Natural killer cell treated with Interleukin-12 subunit alpha and Interleukin-12 subunit beta and Interleukin-15 and Interleukin-18, amount 100 ng/mL, for 72 hours (primary cell): ENCODE measurements around the gene YARS1. TPM values are rescaled to one million over a fixed set of nuclear protein-coding genes. Genes with fewer than 3 reads are reported as not detected.
A peak's percentile ranks its signal among the peaks of the same experiment; 100 is the strongest.

ENCODE experiments used
- ATAC-seq, 2 donors: fragments of 150-1000 bp; cut with Tn5 transposase in 1 of 2; sonication (Bioruptor Pico), chemical (Tn5 transposase) in 1 of 2; 2 replicates each; pipeline ENCODE4 v1.10.0; 2021
- DNase-seq: peaks from one replicate; pipeline ENCODE4 v3.0.0; 2022; ENCODE audit warnings: low spot score
- H3K27ac Mint-ChIP-seq, 2 donors: 1 replicate in 1 of 2; 2 replicates in 1 of 2; pipeline ENCODE4 v1.8.0; 2022; ENCODE audit warnings: mixed read lengths in 2 of 2, mild to moderate bottlenecking in 1 of 2, moderate library complexity in 1 of 2
- H3K27me3 Mint-ChIP-seq, 2 donors: 1 replicate in 1 of 2; 2 replicates in 1 of 2; pipeline ENCODE4 v1.8.0; 2022; ENCODE audit warnings: mixed read lengths in 2 of 2
- H3K36me3 Mint-ChIP-seq: one replicate; pipeline ENCODE4 v1.8.0; 2022; ENCODE audit warnings: mixed read lengths
- H3K4me1 Mint-ChIP-seq, 2 donors: 1 replicate in 1 of 2; 2 replicates in 1 of 2; pipeline ENCODE4 v1.8.0; 2022; ENCODE audit warnings: low read depth in 2 of 2, mixed read lengths in 2 of 2, mild to moderate bottlenecking in 1 of 2
- H3K4me3 Mint-ChIP-seq: one replicate; pipeline ENCODE4 v1.8.0; 2022; ENCODE audit warnings: mixed read lengths
- H3K9me3 Mint-ChIP-seq: 2 replicates; pipeline ENCODE4 v1.8.0; 2022; ENCODE audit warnings: mixed read lengths
- total RNA-seq, 2 donors: library from RNA; stranded (reverse); gene quantifications; one replicate each; pipeline ENCODE4 v1.2.3, GENCODE V29; 2022

YARS1 gene
- total RNA-seq, 2 donors from 2014 or later: 228 to 274 TPM

- Mint-ChIP-seq H3K36me3 (peaks cover 24% of the 10 kb centered on the region), H3K9me3 (no peaks in the 10 kb centered on the region), H3K4me1 (peaks cover 0 to 10% of the 10 kb centered on the region in 2 donors), H3K27ac (peak overlapping the region in 1 of 2 donors; percentile 16), H3K4me3 (no peak overlapping the region), H3K27me3 (no peaks in the 10 kb centered on the region)
- ATAC-seq (peak in 1 of 2 donors; percentile 67), DNase-seq (no peak)
These were observed 36.4 kb downstream of the YARS1 start for GRCh38 chr1:32780628-32781234.

- no peaks in the 10 kb centered on the region for H3K27me3 Mint-ChIP-seq
- no peak for ATAC-seq
- no peaks in the 10 kb centered on the region for H3K9me3 Mint-ChIP-seq
- H3K27ac Mint-ChIP-seq: peak overlapping the region in 1 of 2 donors; percentile 16
- peaks cover 23% of the 10 kb centered on the region for H3K36me3 Mint-ChIP-seq
- H3K4me1 Mint-ChIP-seq: peaks cover 0 to 15% of the 10 kb centered on the region in 2 donors
- no peak for DNase-seq
- H3K4me3 Mint-ChIP-seq: no peak overlapping the region
These were observed 37.2 kb downstream of the YARS1 start for GRCh38 chr1:32780005-32780404.

GRCh38 chr1:32779242-32779641 is 37.9 kb downstream of the YARS1 start:
- H3K36me3 Mint-ChIP-seq: peaks cover 18% of the 10 kb centered on the region
- DNase-seq: no peak
- no peak for ATAC-seq
- H3K4me3 Mint-ChIP-seq: no peak overlapping the region
- H3K4me1 Mint-ChIP-seq: peaks cover 2 to 16% of the 10 kb centered on the region in 2 donors
- no peaks in the 10 kb centered on the region for H3K9me3 Mint-ChIP-seq
- no peaks in the 10 kb centered on the region for H3K27me3 Mint-ChIP-seq
- H3K27ac Mint-ChIP-seq: peak overlapping the region in 1 of 2 donors; percentile 16

- no peak overlapping the region for H3K4me3 Mint-ChIP-seq
- H3K9me3 Mint-ChIP-seq: no peaks in the 10 kb centered on the region
- peak overlapping the region in 1 of 2 donors; percentile 70 for H3K27ac Mint-ChIP-seq
- peaks cover 12% of the 10 kb centered on the region for H3K36me3 Mint-ChIP-seq
- DNase-seq (no peak), ATAC-seq (peak in 1 of 2 donors; percentile 4)
- peaks cover 6 to 24% of the 10 kb centered on the region in 2 donors for H3K4me1 Mint-ChIP-seq
- H3K27me3 Mint-ChIP-seq: no peaks in the 10 kb centered on the region
These were observed 41.4 kb downstream of the YARS1 start for GRCh38 chr1:32775640-32776337.

GRCh38 chr1:32774950-32775634 is 42.1 kb downstream of the YARS1 start:
- H3K27me3 Mint-ChIP-seq: no peaks in the 10 kb centered on the region
- no peak overlapping the region for H3K4me3 Mint-ChIP-seq
- ATAC-seq (peak in 1 of 2 donors; percentile 55), DNase-seq (peak; percentile 51)
- H3K36me3 Mint-ChIP-seq: peaks cover 9% of the 10 kb centered on the region
- H3K9me3 Mint-ChIP-seq: no peaks in the 10 kb centered on the region
- peak overlapping the region in 1 of 2 donors; percentile 70 for H3K27ac Mint-ChIP-seq
- peaks cover 6 to 27% of the 10 kb centered on the region in 2 donors for H3K4me1 Mint-ChIP-seq

- no peak overlapping the region for H3K4me3 Mint-ChIP-seq
- DNase-seq (no peak), ATAC-seq (no peak)
- peaks cover 6 to 27% of the 10 kb centered on the region in 2 donors for H3K4me1 Mint-ChIP-seq
- H3K9me3 Mint-ChIP-seq: no peaks in the 10 kb centered on the region
- H3K36me3 Mint-ChIP-seq: peaks cover 6% of the 10 kb centered on the region
- no peaks in the 10 kb centered on the region for H3K27me3 Mint-ChIP-seq
- peak overlapping the region in 1 of 2 donors; percentile 59 for H3K27ac Mint-ChIP-seq
These were observed 42.7 kb downstream of the YARS1 start for GRCh38 chr1:32774464-32774808.

- peaks cover 6% of the 10 kb centered on the region for H3K36me3 Mint-ChIP-seq
- peak; percentile 54 for DNase-seq
- H3K9me3 Mint-ChIP-seq: no peaks in the 10 kb centered on the region
- peaks cover 6 to 27% of the 10 kb centered on the region in 2 donors for H3K4me1 Mint-ChIP-seq
- no peak overlapping the region for H3K4me3 Mint-ChIP-seq
- no peak for ATAC-seq
- H3K27me3 Mint-ChIP-seq: no peaks in the 10 kb centered on the region
- H3K27ac Mint-ChIP-seq: peak overlapping the region in 1 of 2 donors; percentile 59
These were observed 43.2 kb downstream of the YARS1 start for GRCh38 chr1:32773764-32774463.

- Mint-ChIP-seq H3K27ac (peak overlapping the region in 1 of 2 donors; percentile 59), H3K27me3 (no peaks in the 10 kb centered on the region), H3K9me3 (no peaks in the 10 kb centered on the region), H3K36me3 (peaks cover 6% of the 10 kb centered on the region), H3K4me1 (peaks cover 6 to 27% of the 10 kb centered on the region in 2 donors), H3K4me3 (no peak overlapping the region)
- peak; percentile 73 for DNase-seq
- peak; percentile 66 to 70 for ATAC-seq
These were observed 44.0 kb downstream of the YARS1 start for GRCh38 chr1:32773018-32773763.

- Mint-ChIP-seq H3K27me3 (no peaks in the 10 kb centered on the region), H3K27ac (peak overlapping the region in 1 of 2 donors; percentile 33)
- peak in 1 of 2 donors; percentile 4 for ATAC-seq
These were observed 44.7 kb downstream of the YARS1 start for GRCh38 chr1:32772281-32773017.

GRCh38 chr1:32771561-32772280 is 45.4 kb downstream of the YARS1 start:
- H3K27ac Mint-ChIP-seq: no peak overlapping the region
- DNase-seq (peak; percentile 59), ATAC-seq (no peak)
- no peak overlapping the region for H3K4me3 Mint-ChIP-seq
- peaks cover 6 to 27% of the 10 kb centered on the region in 2 donors for H3K4me1 Mint-ChIP-seq
- no peaks in the 10 kb centered on the region for H3K36me3 Mint-ChIP-seq
- no peaks in the 10 kb centered on the region for H3K27me3 Mint-ChIP-seq
- H3K9me3 Mint-ChIP-seq: no peaks in the 10 kb centered on the region

More at GRCh38 chr1:32772281-32773017, 44.7 kb downstream of the YARS1 start:
- H3K4me3 Mint-ChIP-seq: no peak overlapping the region
- DNase-seq: peak; percentile 20
- no peaks in the 10 kb centered on the region for H3K36me3 Mint-ChIP-seq
- H3K4me1 Mint-ChIP-seq: peaks cover 6 to 27% of the 10 kb centered on the region in 2 donors
- no peaks in the 10 kb centered on the region for H3K9me3 Mint-ChIP-seq

GRCh38 chr1:32770741-32771548 is 46.2 kb downstream of the YARS1 start:
- H3K36me3 Mint-ChIP-seq: no peaks in the 10 kb centered on the region
- H3K27ac Mint-ChIP-seq: no peak overlapping the region
- no peaks in the 10 kb centered on the region for H3K27me3 Mint-ChIP-seq
- H3K4me3 Mint-ChIP-seq: no peak overlapping the region
- DNase-seq: peak; percentile 47
- H3K9me3 Mint-ChIP-seq: no peaks in the 10 kb centered on the region
- peaks cover 6 to 27% of the 10 kb centered on the region in 2 donors for H3K4me1 Mint-ChIP-seq
- no peak for ATAC-seq
